Measurements from ENCODE around the gene CXXC5. TPM values are rescaled to one million over a fixed set of nuclear protein-coding genes. Genes with fewer than 3 reads are reported as not detected.

CXXC5 gene
- total and polyA plus RNA-seq, 2 of the 4 experiments (the other 2 are of a cell fraction), result 24.9 to 35.7 TPM

- peak; percentile 60 for DNase-seq
- H3K9ac ChIP-seq (ENCODE audit: low read depth, low read length), result peak overlapping the region; percentile 67
Measured at GRCh38 chr5:139667730-139668063, 19.5 kb downstream of the CXXC5 start.

More at GRCh38 chr5:139667730-139668063, 19.5 kb downstream of the CXXC5 start:
- ChIA-PET CTCF (no interaction called here), POLR2A (ENCODE audit: unreplicated experiment) (no interaction called here)
- Histone ChIP-seq H3K27ac (ENCODE audit: insufficient read depth, low read length) (peak overlapping the region; percentile 90), H3K14ac (replicated peaks; ENCODE audit: low read depth, low read length) (peak overlapping the region; percentile 79), H3K4me2 (ENCODE audit: low read depth, low read length) (peak overlapping the region; percentile 78), H4K5ac (ENCODE audit: low read depth, low read length) (peak overlapping the region; percentile 39; the same call in 1 of the 2 replicates), H4K8ac (ENCODE audit: low read depth in 2 of 2, low read length in 2 of 2) (peak overlapping the region; percentile 84 to 94; a peak in 3 of 4 replicates), H2AK5ac (ENCODE audit: low read depth, low read length) (peak overlapping the region; percentile 41), H3K18ac (ENCODE audit: low read depth, low read length) (no peak overlapping the region), H2BK120ac (ENCODE audit: low read depth, low read length) (peak overlapping the region; percentile 76), H2AFZ (replicated peaks; ENCODE audit: low read length, poor library complexity) (peak overlapping the region; percentile 90), H2AK9ac (replicated peaks; ENCODE audit: low read depth, low read length, poor library complexity) (peak overlapping the region; percentile 88), H3K4me3 (ENCODE audit: insufficient read depth, low read depth, low read length) (peak overlapping the region; percentile 14; the same call in 1 of the 2 replicates), H4K20me1 (ENCODE audit: insufficient read depth, low read length) (peaks cover 6% of the 10 kb centered on the region; the same call in 1 of the 2 replicates), H2BK20ac (ENCODE audit: low read depth, low read length) (peak overlapping the region; percentile 29; the same call in 1 of the 2 replicates), H2BK15ac (ENCODE audit: low read depth, low read length) (0 out of 3 replicates have a peak overlapping the region, but pooled peaks have one; percentile 19), H3K4me1 (ENCODE audit: control insufficient read depth, insufficient read depth, low read length) (peaks cover 24% of the 10 kb centered on the region), H3K36me3 (ENCODE audit: control insufficient read depth, insufficient read depth, low read length) (peaks cover 3% of the 10 kb centered on the region; the same call in 1 of the 2 replicates), H3K27me3 (ENCODE audit: control insufficient read depth, insufficient read depth, low read length) (no peaks in the 10 kb centered on the region), H3K9me1 (ENCODE audit: insufficient read depth, low read length) (peaks cover 22% of the 10 kb centered on the region), H4K91ac (ENCODE audit: insufficient read depth, low read depth, low read length) (peak overlapping the region; percentile 81; the same call in 1 of the 2 replicates), H3K56ac (ENCODE audit: extremely low read depth, insufficient read depth, low read length) (peak overlapping the region; percentile 91; the same call in 1 of the 2 replicates), H3K4ac (ENCODE audit: low read depth, low read length) (peak overlapping the region; percentile 89), H3K79me1 (ENCODE audit: low read depth in 1 of 2, low read length in 2 of 2) (peaks cover 33 to 91% of the 10 kb centered on the region in 2 experiments), H3K9me3 (ENCODE audit: control insufficient read depth, insufficient read depth, low read length) (no peaks in the 10 kb centered on the region), H3K23ac (ENCODE audit: low read depth, low read length) (peak overlapping the region; percentile 26; the same call in 1 of the 2 replicates), H2BK5ac (ENCODE audit: low read depth, low read length, poor library complexity, severe bottlenecking) (peak overlapping the region; percentile 87)
- TF ChIP-seq RAD21 (IDR thresholded peaks at IDR 0.05; ENCODE audit: low read length) (no peak), FOS (IDR thresholded peaks at IDR 0.05; ENCODE audit: low read depth, low read length) (0 out of 2 replicates have a peak, but pooled peaks have one; percentile 49)
- in situ Hi-C loops (cut with MboI; ENCODE audit: low sequenced_read_pairs) (no loop called here), dilution Hi-C loops (cut with HindIII; ENCODE audit: low sequenced_read_pairs, unreplicated experiment) (no loop called here), intact Hi-C loops (cut with micrococcal nuclease) (no loop called here)
- ATAC-seq (ENCODE audit: low read depth), result peak; percentile 50
- WGBS, 2 experiments (ENCODE audit: extremely low coverage in 2 of 2, insufficient read length in 1 of 2), result no CpG with 5 or more reads among the region's 5 CpGs
- no TSS peak for BruUV-seq (replicated peaks)

Data from IMR-90 (cell line).